Thoracic aorta (tissue), 2 donors: ENCODE data around the gene NEGR1. TPM values are rescaled to one million over a fixed set of nuclear protein-coding genes. Genes with fewer than 3 reads are reported as not detected.

Experiments used
- ATAC-seq: fragments of 150-250 bp; one replicate; pipeline ENCODE4 v1.8.0; 2017; ENCODE audit warnings: low read depth; ENCODE audit not compliant: insufficient number of reproducible peaks, low FRiP score
- DNase-seq: peaks from one replicate; pipeline ENCODE4 v3.0.0-alpha.2; 2020; ENCODE audit warnings: low spot score
- H3K27ac ChIP-seq, 2 donors: fragments of 200-600 bp; sonication (generic); 1 replicate in 1 of 2; 2 replicates in 1 of 2; pipeline ENCODE4 v1.5.1; 2016; ENCODE audit warnings: mild to moderate bottlenecking in 2 of 2, moderate library complexity in 2 of 2
- H3K27me3 ChIP-seq: fragments of 200-600 bp; sonication (generic); replicated peaks from 2 replicates; pipeline ENCODE4 v1.6.0; 2016; ENCODE audit warnings: mild to moderate bottlenecking; ENCODE audit not compliant: insufficient read depth
- H3K36me3 ChIP-seq: fragments of 200-600 bp; sonication (generic); one replicate; pipeline ENCODE4 v1.5.1; 2016
- H3K4me1 ChIP-seq, 2 donors: fragments of 200-600 bp; sonication (generic); 1 replicate in 1 of 2; 2 replicates in 1 of 2; pipeline versions ENCODE4 v1.5.1 to v1.6.0; 2016; ENCODE audit warnings: low read depth in 2 of 2, mild to moderate bottlenecking in 1 of 2; ENCODE audit not compliant: control insufficient read depth in 1 of 2
- H3K4me3 ChIP-seq: fragments of 200-600 bp; sonication (generic); 2 replicates; pipeline ENCODE4 v1.5.1; 2016; ENCODE audit warnings: mild to moderate bottlenecking
- H3K9me3 ChIP-seq: fragments of 200-600 bp; sonication (generic); 2 replicates; pipeline ENCODE4 v1.5.1; 2016
- CTCF ChIP-seq: fragments of 200-600 bp; sonication (generic); IDR thresholded peaks from one replicate; pipeline ENCODE4 v1.5.1; 2019; ENCODE audit warnings: antibody characterized with exemption
- total RNA-seq, 2 donors: library from RNA; depleted of rRNA; stranded (reverse); fragments of >200 nt; gene quantifications; one replicate each; pipeline versions ENCODE4 v1.1.0 to v1.2.3, GENCODE V29; 2016

The NEGR1 gene
- total RNA-seq, 2 donors from 2014 or later: 10.4 to 14.4 TPM

DNA sequence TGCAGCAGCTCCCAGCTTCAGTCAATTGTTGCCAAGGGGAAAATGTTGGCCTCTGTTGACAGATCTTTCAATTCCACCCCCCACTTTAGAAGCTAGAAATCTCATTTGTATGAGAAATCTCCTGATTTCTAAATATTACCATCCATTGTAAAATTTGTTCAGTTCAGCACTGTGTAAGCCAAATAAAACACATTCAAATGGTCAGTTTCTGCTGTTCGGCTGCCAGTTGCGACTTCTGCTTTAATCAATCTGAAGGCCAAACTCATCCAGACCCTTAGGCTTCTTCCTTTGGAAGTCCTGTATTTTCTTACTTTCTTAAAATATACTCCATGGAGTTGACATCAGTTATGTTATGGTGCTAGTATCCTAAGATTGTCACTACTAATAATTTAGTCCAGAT, 920.3 kb downstream of the NEGR1 start:
- no peaks in the 10 kb centered on the region for H3K4me1 ChIP-seq
- no peak for ATAC-seq
- H3K27ac ChIP-seq: no peak overlapping the region
- no peak for TF ChIP-seq CTCF
- no peaks in the 10 kb centered on the region for H3K27me3 ChIP-seq
- H3K9me3 ChIP-seq: no peaks in the 10 kb centered on the region
- H3K4me3 ChIP-seq: no peak overlapping the region
- H3K36me3 ChIP-seq: no peaks in the 10 kb centered on the region
- DNase-seq: no peak

DNA sequence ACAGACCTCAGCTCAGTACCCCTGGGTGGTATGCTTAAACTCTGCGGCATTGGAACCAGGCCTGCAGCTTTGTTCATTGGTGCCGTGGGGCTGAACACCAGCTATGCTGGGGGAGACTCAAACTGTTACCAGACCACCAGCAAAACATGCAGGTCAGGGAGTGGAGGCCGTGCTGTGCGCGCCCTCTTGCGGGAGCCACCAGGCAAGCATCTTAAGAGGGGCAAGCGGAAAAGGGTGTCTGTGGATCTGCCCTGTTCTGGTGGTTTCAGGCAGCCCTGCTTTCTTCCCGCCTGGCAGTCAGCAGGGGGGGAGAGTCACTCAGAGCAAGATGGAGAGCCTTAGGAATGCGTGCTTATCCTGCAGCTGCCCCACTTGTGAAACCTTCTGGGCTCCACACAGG, 924.6 kb downstream of the NEGR1 start:
- no peak for ATAC-seq
- no peak for TF ChIP-seq CTCF

DNA sequence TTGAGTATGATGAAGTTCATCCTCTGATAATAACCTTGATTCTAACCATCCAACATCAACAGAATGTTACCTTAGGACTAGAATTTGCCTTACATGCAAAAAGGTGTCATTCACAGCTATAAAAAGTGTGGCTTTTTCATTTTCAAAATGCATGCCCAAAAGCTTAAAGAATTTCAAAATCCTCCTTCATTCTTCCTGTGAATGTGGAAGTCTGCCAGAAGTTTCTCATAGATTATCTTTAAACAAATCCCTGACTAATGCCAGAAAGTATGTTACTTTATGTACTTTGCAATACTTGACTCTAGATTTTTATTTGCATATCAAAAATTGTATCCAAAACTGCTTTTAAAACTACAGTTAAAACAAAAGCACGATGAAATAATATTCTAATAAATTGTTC, 930.9 kb downstream of the NEGR1 start:
- DNase-seq: no peak
- Histone ChIP-seq H3K36me3 (no peaks in the 10 kb centered on the region), H3K4me3 (no peak overlapping the region), H3K27ac (no peak overlapping the region), H3K4me1 (no peaks in the 10 kb centered on the region), H3K27me3 (no peaks in the 10 kb centered on the region), H3K9me3 (no peaks in the 10 kb centered on the region)
- no peak for TF ChIP-seq CTCF
- no peak for ATAC-seq

More for the DNA sequence above, 924.6 kb downstream of the NEGR1 start:
- DNase-seq: no peak
- H3K27ac ChIP-seq: no peak overlapping the region
- no peaks in the 10 kb centered on the region for H3K36me3 ChIP-seq
- H3K4me3 ChIP-seq: no peak overlapping the region
- no peaks in the 10 kb centered on the region for H3K4me1 ChIP-seq
- no peaks in the 10 kb centered on the region for H3K27me3 ChIP-seq
- H3K9me3 ChIP-seq: no peaks in the 10 kb centered on the region

DNA sequence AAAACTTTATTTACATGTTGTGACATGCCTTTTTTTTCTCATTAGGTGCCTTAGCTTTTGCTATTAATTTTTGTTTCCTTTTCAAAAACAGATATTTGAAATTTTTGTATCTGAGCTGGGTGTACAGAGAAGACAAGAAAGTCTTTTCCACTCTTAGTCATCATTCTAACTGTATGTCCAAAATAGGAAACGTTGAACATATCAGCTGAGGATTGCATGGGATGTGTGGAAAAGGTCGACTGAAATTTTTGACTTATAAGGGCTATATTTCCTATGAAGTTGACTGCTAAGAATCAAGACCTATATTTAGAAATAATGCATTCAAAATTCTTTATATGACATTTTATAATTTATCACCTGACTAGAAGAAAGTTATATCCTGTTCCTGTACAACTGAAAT, 931.5 kb downstream of the NEGR1 start:
- no peaks in the 10 kb centered on the region for H3K36me3 ChIP-seq
- no peaks in the 10 kb centered on the region for H3K9me3 ChIP-seq
- H3K27ac ChIP-seq: no peak overlapping the region
- no peak for TF ChIP-seq CTCF
- H3K27me3 ChIP-seq: no peaks in the 10 kb centered on the region
- no peak overlapping the region for H3K4me3 ChIP-seq
- no peak for DNase-seq
- no peaks in the 10 kb centered on the region for H3K4me1 ChIP-seq
- ATAC-seq: no peak

DNA sequence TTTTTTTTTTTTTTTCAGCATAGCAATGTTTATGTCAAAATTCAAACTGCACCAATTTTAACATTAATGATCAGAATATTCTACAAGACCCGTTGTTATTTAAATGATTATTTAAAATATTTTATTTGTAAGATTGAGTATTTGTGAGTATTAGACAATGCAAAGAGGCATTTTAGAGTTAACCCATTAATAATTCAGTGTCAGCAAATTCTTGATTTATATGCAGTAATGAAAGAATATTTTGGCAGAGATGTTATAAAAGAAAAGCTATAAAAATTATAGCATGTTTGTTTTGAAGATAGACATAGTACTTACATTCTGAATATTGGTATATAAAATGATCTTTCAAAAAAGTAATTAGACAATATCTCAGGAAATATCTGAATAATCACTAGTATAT, 932.0 kb downstream of the NEGR1 start:
- Histone ChIP-seq H3K9me3 (no peaks in the 10 kb centered on the region), H3K4me3 (no peak overlapping the region), H3K27ac (no peak overlapping the region), H3K4me1 (no peaks in the 10 kb centered on the region), H3K27me3 (no peaks in the 10 kb centered on the region), H3K36me3 (no peaks in the 10 kb centered on the region)
- ATAC-seq (no peak), DNase-seq (no peak)
- TF ChIP-seq CTCF: no peak
